ENCODE measurements around the gene NUDT3.
A peak's percentile ranks its signal among the peaks of the same experiment; 100 is the strongest.
"Not testable (repeated sequence)": the region's sequence is repeated elsewhere in the genome, so short reads cannot be mapped to it uniquely, and the experiment has no call there.

Gene NUDT3

DNA sequence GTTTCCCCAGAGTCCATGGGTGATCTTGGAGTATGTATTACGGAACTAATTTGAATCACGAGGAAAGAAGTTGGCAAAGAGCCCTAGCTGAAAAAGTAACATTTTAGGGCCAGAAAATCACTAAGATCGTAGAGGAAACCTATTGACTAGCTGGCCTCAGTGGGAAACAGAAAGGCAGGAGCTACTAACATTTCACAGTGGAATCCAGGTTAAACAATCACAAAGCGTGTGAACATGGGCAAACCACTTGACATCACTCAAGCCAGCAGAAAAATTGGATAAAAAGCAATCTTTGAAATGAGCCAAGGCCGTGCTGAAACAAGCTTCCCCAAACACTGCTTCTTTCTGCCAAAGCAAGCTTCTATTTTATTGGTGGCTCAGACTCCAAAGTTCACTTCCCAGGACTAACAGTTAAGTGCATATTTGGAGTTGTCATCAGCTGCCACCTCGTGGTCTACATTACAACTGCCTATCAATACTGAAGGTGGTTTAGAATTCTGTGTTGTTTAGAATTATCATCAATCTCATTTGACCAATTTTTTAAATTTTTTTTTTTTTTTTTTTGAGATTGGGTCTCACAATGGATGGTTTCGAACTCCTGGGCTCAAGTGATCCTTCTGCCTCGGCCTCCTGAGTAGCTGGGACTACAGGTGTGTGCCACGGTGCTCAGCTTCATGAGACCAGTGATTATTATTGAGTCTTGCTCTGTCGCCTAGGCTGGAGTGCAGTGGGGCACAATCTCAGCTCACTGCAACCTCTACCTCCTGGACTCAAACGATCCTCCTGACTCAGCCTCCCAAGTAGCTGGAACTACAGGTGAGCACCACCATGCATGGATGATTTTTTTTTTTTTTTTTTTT is 22.8 kb upstream of the NUDT3 start:
- TF ChIP-seq ZNF274 (IDR thresholded peaks at IDR 0.05; ENCODE audit: low read depth, low read length), result no peak

DNA sequence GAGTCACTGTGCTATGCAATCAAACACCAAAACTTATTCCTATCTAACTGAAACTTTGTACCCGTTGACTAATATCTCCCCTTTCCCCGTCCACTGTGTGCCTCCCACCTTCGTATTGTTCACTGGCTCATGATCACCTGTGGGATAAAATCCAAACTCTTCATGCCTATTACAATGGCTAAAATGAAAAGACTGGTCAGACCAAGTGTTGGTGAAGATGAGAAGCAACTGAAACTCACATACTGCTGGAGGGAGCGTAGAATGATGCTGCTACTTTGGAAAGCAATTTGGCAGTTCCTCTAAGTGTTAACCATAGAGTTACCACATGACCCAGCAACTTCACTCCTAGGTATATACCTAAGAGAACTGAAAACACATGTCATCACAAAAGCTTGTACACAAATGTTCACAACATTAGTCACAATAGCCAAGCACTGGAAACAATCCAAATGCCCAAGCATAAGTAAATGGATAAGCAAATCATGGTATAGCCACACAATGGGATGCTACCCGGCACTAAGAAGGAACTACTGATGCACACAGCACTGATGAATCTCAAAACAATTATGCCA is 20.3 kb upstream of the NUDT3 start:
- H3K4me3 ChIP-seq (ENCODE audit: low read length), result no peak overlapping the region
- TF ChIP-seq ZNF274 (IDR thresholded peaks at IDR 0.05; ENCODE audit: low read depth, low read length), result no peak

More for the DNA sequence above, 22.8 kb upstream of the NUDT3 start:
- no peak overlapping the region for H3K4me3 ChIP-seq (ENCODE audit: low read length)

- TF ChIP-seq ZNF274 (IDR thresholded peaks at IDR 0.05; ENCODE audit: low read depth, low read length), result no peak
- no peak overlapping the region for H3K4me3 ChIP-seq (ENCODE audit: low read length)
Measured at GRCh38 chr6:34412016-34412415, 19.5 kb upstream of the NUDT3 start.

DNA sequence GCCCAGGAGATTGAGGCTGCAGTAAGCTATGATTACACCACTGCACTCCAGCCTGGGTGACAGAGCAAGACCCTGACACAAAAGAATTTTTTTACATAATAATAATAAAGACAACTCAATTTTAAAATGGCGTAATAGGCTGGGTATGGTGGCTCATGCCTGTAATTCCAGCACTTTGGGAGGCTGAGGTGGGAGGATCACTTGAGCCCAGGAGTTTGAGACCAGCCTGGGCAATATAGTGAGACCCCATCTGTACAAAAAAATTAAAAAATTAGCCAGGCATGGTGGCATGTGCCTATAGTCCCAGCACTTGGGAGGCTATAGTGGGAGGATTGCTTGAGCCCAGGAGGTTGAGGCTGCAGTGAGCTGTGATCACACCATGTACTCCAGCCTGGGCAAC is 15.4 kb upstream of the NUDT3 start:
- H3K4me3 ChIP-seq (ENCODE audit: low read length), result not testable (repeated sequence)

GRCh38 chr6:34396518-34396917 is 4.0 kb upstream of the NUDT3 start:
- no peak for TF ChIP-seq ZNF274 (IDR thresholded peaks at IDR 0.05; ENCODE audit: low read depth, low read length)
- H3K4me3 ChIP-seq (ENCODE audit: low read length), result no peak overlapping the region

DNA sequence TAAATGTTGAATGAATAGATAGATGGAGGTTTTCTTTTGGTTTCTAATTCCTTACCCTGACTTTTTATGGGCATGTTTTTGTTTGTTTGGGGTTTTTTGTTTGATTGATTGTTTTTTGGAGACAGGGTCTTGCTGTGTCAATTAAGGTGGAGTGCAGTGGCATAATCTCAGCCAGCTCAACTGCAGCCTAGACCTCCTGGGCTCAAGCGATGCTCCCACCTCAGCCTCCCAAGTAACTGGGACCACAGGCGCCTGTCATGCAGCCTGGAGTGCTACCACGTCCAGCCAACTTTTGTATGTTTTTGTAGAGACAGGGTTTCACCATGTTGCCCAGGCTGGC is 1.5 kb upstream of the NUDT3 start:
- no peak for TF ChIP-seq ZNF274 (IDR thresholded peaks at IDR 0.05; ENCODE audit: low read depth, low read length)
- no peak overlapping the region for H3K4me3 ChIP-seq (ENCODE audit: low read length)

DNA sequence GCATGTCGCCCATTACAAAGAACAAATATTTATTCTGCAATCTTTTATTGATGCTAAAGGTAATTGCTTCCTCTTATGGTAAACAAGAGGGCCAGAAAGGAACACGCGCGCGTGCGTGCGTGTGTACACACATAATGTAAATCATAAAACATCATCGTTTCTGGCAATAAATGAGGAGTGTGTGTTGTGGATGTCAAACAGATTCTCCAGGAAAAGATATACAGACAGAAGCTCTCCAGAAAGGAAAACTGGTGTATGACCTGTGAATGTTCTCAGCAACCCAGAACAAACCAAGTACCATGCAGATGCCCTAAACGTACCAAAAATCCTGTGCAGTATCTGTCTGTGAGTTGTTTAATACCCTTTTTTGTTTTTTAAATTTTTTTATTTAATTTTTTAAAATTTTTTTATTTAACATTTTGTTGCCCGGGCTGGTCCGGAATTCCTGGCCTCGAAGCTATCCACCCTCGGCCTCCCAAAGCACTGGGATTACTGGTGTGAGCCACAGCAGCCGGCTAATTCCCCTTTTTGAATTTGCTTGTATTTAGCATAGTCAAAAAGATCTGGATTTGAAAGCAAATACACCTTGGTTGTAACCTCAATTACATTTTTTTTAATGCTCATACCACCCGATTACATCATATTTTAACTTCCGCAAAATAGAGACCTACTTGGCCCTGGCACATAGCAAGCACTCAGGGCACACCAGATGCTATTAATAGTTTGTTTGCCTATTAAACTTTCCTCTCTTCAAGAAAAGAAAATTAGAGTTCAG is 909 bp upstream of the NUDT3 start:
- H3K4me3 ChIP-seq (ENCODE audit: low read length), result peak overlapping the region; percentile 79
- no peak for TF ChIP-seq ZNF274 (IDR thresholded peaks at IDR 0.05; ENCODE audit: low read depth, low read length)

DNA sequence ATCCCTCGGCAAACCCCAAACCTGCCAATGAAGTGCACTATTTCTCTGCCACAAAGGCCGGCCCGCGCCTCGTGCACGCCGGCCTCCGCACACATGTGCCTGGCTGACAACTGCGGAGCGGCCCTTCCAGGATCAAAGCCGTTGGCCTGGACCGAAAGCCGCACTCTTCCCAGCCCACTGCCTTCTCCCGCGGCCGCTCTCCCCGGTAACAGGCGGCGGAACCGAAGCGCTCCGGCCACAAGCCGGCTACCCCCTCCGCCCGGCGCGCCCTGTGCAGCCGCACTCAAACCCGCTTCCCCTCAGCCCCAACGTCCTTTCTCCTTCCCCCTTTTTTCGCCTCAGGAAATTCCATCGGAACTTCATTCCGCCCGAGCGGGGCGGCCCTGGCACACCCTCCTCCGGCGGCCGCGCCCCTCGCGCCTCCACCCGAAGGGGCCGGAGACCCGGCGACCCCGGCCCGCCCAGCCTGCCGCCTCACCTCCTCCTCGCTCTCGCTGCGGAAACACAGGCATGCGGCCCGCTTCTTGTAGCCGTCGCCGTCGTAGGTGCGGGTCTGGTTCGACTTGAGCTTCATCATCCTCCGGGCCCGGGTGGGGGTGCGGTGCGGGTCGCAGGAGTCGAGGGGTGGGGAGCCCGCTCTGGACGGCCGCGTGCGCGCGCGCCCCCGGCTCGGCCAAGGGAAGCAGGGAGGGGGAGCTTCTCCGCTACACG is 528 bp downstream of the NUDT3 start:
- peak overlapping the region; percentile 86 for H3K4me3 ChIP-seq (ENCODE audit: low read length)
- no peak for TF ChIP-seq ZNF274 (IDR thresholded peaks at IDR 0.05; ENCODE audit: low read depth, low read length)

DNA sequence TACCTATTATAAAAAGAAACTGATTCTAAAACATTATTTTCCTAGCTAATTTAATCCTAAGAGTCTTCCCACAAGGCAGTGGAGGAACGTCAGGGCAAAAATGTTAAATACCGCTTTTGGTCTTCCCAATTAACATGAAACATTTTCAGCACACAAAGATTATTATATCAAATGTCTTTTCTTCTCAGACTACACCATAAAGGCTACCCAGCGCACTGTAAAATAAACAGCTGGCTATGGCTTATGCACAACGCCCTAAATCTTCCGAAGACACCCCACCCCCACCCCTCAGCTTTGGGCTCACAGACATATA is 1.0 kb downstream of the NUDT3 start:
- no peak for TF ChIP-seq ZNF274 (IDR thresholded peaks at IDR 0.05; ENCODE audit: low read depth, low read length)
- H3K4me3 ChIP-seq (ENCODE audit: low read length), result peak overlapping the region; percentile 86

DNA sequence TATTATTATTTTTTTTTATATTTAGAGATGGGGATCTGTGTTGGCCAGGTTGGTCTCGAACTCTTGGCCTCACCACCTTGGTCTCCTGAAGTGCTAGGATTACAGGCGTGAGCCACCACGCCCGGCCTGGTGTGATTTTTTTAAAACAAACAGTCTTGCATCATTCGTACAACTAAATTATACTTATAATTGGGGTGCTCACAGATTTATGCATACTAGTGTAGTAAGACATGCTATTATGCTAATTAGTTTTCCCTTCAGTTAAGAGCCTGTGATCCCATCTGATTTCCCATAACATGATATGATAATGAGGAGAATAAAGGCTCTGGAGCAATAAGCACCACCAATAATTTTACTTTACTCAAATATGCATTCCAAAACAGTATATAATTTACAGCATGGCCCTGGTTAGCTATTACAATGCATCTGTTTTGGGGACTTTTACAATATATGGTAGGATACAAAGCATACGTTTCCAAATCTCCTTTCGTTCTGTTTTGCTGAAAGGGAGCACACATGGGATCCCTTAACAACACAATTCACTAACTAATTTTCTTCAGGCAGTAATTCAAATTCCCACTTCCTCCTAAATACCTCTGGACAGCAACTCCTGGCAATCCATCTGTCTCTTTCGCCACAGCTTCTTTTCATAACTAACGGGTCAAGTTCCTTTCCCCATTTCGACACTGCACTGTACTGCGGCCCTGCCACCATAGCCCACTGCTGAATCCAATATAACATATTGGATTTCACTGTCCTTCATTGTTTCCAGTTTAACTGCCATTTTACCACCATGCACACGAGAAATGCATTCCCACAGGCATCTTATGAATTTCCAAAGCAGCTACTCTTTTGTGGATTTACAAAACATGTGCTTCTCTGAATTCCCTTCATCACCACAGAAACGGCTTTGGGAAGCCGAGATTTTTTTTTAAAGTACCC is 1.7 kb downstream of the NUDT3 start:
- peak overlapping the region; percentile 86 for H3K4me3 ChIP-seq (ENCODE audit: low read length)
- no peak for TF ChIP-seq ZNF274 (IDR thresholded peaks at IDR 0.05; ENCODE audit: low read depth, low read length)

GRCh38 chr6:34389034-34389433 is 3.4 kb downstream of the NUDT3 start:
- no peak overlapping the region for H3K4me3 ChIP-seq (ENCODE audit: low read length)
- no peak for TF ChIP-seq ZNF274 (IDR thresholded peaks at IDR 0.05; ENCODE audit: low read depth, low read length)

GRCh38 chr6:34388421-34388820 is 4.0 kb downstream of the NUDT3 start:
- no peak for TF ChIP-seq ZNF274 (IDR thresholded peaks at IDR 0.05; ENCODE audit: low read depth, low read length)
- no peak overlapping the region for H3K4me3 ChIP-seq (ENCODE audit: low read length)

DNA sequence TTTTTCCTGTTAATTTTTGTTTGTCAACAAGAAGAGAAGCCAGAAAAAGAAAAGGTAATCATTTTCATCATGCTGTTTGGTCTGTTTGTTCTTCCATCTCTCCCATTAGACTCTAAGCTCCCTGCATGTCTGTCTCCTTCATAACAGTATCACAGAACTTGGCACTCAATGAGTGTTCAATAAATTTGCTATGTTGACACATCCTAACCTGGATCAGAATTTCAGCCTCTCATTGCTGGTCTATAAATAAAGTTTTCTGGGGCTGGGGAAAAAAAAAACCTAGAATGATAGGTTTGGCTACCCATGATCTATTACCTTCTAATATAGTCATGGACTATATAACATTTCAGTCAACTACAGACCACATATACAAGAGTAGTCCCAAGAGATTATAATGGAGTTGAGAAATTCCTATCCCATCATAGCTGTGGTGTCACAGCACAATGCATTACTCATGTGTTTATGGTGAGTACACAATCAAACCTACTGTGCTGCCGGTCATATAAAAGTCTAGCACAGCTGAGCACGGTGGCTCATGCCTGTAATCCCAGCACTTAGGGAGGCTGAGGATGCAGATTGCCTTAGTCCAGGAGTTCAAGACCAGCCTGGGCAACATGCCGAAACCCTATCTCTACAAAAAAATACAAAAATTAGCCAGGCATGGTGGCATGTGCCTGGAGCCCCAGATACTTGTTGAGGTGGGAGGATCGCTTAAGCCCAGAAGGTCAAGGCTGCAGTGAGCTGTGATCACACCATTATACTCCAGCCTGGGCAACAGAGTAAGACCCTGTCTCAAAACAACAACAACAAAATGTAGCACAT is 5.9 kb downstream of the NUDT3 start:
- no peak for TF ChIP-seq ZNF274 (IDR thresholded peaks at IDR 0.05; ENCODE audit: low read depth, low read length)
- H3K4me3 ChIP-seq (ENCODE audit: low read length), result no peak overlapping the region
